ENCODE results near the gene VAC14.
"Not testable (repeated sequence)": the region's sequence is repeated elsewhere in the genome, so short reads cannot be mapped to it uniquely, and the experiment has no call there.

VAC14 gene

DNA sequence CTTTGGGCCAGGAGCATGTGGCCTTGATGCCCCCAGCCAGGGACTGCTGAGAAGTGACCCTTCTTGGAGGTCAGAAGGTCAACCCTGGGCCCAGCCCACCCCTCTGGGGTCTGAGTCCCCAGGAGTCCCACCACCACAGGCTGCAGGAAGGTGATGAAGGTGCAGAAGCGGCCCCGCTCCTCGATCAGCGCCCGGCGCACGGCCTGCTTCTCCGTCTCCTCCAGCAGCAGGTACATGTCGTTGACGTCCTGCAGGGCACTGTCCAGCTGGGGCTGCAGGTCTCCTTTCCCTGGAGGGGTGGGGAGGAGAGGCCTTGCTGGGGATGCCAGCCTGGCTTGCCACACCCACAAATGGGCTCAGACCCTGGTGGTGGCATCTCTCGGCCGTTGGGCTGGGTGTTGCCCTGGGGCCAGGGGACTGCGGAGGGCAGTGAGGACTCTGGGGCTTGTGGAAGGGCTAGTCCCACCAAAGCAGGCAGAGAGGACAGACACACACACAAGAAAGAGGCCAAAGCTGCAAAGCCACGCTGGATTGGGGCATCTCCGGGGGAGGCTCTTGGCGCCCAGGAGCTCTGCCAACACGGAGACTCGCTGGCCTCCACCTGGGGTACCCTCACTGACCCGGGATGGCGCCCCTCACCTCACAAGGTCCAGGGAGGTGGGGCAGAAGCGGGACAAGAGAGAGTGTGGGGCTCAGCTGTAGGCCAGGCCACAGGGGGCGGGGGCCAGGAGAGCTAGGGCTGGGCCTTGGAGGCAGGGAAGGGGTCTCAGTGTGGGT is 122.6 kb downstream of the VAC14 start:
- Histone ChIP-seq H3K4me3 (no peak overlapping the region), H3K27ac (peak overlapping the region in 1 of 2 donors; percentile 26)
- no peak for DNase-seq (ENCODE audit: low spot score)
- TF ChIP-seq, protein P1, sequence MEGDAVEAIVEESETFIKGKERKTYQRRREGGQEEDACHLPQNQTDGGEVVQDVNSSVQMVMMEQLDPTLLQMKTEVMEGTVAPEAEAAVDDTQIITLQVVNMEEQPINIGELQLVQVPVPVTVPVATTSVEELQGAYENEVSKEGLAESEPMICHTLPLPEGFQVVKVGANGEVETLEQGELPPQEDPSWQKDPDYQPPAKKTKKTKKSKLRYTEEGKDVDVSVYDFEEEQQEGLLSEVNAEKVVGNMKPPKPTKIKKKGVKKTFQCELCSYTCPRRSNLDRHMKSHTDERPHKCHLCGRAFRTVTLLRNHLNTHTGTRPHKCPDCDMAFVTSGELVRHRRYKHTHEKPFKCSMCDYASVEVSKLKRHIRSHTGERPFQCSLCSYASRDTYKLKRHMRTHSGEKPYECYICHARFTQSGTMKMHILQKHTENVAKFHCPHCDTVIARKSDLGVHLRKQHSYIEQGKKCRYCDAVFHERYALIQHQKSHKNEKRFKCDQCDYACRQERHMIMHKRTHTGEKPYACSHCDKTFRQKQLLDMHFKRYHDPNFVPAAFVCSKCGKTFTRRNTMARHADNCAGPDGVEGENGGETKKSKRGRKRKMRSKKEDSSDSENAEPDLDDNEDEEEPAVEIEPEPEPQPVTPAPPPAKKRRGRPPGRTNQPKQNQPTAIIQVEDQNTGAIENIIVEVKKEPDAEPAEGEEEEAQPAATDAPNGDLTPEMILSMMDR (IDR thresholded peaks at IDR 0.05), result no peak

- Histone ChIP-seq H3K4me3 (no peak overlapping the region), H3K27ac (peak overlapping the region in 1 of 2 donors; percentile 17)
- TF ChIP-seq, protein P1 (IDR thresholded peaks at IDR 0.05), result no peak
- no peak for DNase-seq (ENCODE audit: low spot score)
Observed at GRCh38 chr16:70677499-70678120, 123.3 kb downstream of the VAC14 start.

DNA sequence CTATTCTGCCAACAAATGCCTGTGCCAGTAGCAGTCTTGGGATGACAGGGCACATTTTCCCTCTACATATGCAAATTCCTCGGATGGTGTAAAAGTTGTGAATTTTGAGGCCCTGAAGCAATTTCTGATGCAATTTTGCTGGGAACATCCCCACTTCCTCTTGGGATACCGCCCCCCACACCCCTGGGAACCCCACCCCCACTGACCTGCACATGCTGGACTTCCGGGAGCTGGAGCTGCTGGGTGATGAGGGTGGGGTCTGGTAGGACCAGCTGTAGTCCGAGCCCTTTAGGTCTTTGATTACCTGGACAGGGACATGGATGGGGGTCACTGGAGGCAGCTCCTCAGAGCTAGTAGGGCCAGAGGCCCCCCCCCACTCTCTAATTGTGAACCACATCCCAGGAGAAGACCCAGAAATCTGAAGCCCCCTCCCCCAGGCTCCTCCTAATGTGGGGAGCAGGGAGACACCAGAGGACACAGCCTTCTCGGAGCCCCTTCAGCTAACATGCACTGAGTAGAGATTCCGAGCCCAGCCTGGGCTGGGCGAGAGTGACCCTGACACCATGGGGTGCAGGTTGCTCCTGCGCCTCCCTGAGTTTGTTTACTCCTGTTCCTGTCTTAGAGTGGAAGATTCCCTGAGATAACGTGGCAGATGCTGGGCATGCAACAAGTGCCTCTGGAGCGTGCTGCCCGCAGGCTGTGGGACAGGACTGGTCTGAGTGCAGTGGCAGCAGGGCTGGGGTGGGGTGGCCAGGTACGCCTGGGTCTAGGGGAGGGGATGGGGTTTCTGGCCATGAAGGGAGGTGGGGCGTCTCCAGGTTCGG is 124.1 kb downstream of the VAC14 start:
- TF ChIP-seq, protein P1 (IDR thresholded peaks at IDR 0.05), result no peak
- no peak overlapping the region for H3K4me3 ChIP-seq

DNA sequence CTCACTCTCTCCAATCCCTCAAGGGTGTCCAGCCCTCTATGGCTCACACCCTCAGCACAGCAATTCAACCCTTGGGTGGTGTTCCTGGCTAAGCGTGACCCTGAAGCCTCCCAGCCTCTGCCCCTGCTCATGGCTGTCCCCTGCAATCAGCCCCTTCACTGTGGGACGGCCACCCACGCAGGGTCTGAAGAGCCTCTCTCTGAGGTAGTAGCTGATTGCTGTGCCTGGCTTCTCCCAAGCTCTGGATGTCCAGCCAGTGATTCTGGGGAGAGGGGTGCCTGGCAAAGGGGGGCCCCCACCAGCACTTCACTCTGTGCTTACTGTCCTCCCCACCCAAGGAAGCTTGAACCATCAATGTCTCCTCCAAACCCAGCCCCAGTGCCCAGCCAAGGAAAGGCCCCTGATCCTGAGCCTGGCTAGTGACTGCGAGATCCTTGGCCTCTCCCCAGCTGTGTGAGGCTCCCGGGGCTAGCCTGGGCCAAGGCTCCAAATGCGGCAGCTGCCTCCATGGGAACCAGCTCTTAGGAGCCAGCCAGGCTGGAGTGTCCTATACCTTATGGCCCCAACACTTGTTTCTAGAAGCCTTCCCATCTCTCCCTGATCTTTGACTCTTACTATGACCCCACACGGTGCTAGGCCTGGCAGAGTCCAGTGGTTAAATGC is 125.0 kb downstream of the VAC14 start:
- no peak for DNase-seq (ENCODE audit: low spot score)
- TF ChIP-seq, protein P1 (IDR thresholded peaks at IDR 0.05), result no peak
- no peak overlapping the region for H3K4me3 ChIP-seq
- H3K27ac ChIP-seq, result peak overlapping the region in 1 of 2 donors; percentile 17

More for the DNA sequence above, 124.1 kb downstream of the VAC14 start:
- no peak for DNase-seq (ENCODE audit: low spot score)
- peak overlapping the region in 1 of 2 donors; percentile 17 for H3K27ac ChIP-seq

DNA sequence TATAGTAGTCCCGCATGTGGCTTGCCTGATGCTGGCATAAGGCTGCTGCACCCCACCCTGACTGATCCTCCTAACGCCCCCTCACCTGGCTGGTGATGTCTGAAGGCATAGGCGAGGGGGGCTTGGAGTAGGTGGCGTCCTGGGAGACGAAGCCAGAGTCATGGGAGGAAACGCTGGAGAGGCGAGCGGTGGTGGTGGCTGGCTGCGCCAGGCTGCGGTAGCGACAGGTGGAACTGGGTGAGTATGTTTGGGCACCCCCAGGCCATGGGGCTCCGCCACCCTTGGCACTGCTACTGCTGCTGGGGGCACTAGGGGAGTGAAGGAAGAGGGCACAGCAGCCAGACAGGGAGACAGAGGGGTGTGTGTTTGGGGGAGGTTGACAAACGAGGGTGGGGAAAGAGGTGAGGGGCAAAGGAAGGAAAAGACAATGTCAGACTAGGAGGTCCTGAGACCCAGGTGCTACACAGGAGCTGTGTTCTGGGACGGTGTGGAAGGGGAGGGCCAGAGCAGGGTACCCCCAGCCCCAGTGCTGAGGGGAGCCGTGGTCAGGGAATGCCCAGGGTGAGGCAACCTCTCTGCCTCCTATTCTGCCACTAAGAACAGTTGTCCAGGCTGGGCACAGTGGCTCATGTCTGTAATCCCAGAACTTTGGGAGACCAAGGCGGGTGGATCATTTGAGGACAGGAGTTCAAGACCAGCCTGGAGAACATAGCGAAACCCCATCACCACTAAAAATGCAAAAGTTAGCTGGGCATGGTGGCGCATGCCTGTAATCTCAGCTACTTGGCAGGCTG is 126.5 kb downstream of the VAC14 start:
- TF ChIP-seq, protein P1 (IDR thresholded peaks at IDR 0.05), result no peak
- DNase-seq (ENCODE audit: low spot score), result no peak
- Histone ChIP-seq H3K27ac (no peak overlapping the region), H3K4me3 (no peak overlapping the region)

DNA sequence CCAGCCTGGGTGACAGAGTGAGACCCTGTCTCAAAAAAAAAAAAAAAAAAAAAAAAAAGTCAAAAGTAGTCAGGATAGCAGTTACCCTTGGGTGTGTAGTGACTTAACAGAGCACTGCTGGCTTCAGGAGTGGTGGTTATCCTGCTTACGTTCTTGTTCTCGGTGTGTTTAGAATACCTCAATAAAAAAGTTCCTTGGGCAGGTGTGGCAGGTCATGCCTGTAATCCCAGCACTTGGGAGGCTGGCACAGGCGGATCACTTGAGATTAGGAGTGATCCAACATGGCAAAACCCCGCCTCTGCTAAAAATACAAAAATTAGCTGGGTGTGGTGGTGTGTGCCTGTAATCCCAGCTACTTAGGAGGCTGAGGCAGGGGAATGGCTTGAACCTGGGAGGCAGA is 130.0 kb downstream of the VAC14 start:
- H3K27ac ChIP-seq; H3K4me3 ChIP-seq; DNase-seq (ENCODE audit: low spot score): not testable (repeated sequence)
